ENCODE data around the gene ARHGEF17. TPM values are rescaled to one million over a fixed set of nuclear protein-coding genes. Genes with fewer than 3 reads are reported as not detected.
A peak's percentile ranks its signal among the peaks of the same experiment; 100 is the strongest.

ARHGEF17 gene
- total and polyA plus RNA-seq, 2 of the 13 experiments (the other 11 are each of a cell fraction or from before 2014, with no cell fraction given): 10.7 to 28.8 TPM

DNA sequence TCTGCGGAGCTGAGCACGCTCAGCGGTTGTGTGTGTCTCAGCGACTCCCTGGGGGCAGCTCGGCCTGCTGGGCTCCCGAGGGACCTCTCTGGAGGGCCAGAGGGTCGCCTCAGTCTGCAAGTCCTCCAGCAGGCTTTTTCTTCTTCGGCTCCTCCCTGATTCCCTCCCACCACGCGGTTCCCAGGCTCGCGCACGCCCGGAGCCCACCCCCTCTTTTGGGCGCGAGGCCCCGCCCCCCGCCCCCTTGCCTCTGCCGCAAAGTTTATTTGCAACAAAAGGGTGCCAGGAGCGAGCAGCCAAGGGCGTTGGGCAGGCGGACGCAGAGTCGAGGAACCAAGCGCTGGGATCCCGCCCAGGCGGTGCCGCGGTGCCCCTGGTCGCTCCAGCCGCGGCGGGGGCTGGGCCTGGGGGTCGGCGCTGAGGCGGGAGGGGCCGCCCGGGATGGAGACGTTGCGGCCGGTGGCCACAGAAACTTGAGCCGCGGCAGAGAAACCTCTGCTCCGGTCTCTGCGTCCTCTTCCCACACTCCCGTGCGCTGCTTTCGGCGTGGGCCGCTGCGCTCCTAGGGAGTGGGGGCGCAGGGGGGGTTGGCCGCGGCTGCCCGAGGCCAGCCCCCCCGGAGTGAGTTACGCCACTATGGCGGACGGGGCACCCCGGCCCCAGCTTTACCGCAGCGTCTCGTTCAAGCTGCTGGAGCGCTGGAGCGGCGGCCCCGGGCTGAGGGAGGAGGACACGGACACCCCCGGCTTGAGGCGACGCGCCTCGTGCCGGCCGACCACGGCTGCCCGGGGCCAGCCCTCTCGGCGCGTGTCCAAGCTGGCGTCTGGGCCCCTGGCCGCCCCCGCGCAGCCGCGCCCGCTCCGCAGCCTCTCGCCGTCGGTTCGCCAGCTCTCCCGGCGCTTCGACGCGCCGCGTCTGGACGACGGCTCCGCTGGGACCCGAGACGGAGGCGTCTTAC, at the start of gene ARHGEF17 (continued):
- TF ChIP-seq GABPA (IDR thresholded peaks at IDR 0.05; ENCODE audit: low read depth, low read length) (no peak), GABPA (CRISPR knock-in tag; IDR thresholded peaks at IDR 0.05; ENCODE audit: low read depth) (no peak), PHF20 (CRISPR knock-in tag; IDR thresholded peaks at IDR 0.05) (no peak), CREM (IDR thresholded peaks at IDR 0.05) (no peak), CREM (CRISPR knock-in tag; IDR thresholded peaks at IDR 0.05) (no peak), SOX5 (CRISPR knock-in tag; IDR thresholded peaks at IDR 0.05; ENCODE audit: borderline replicate concordance) (peak; percentile 12; the same call in 1 of the 2 replicates), REL (CRISPR knock-in tag; conservative IDR thresholded peaks at IDR 0.05) (no peak; the same call in none of the 2 replicates), KMT2A (CRISPR knock-in tag; IDR thresholded peaks at IDR 0.05) (no peak), ZNF556 (CRISPR knock-in tag; IDR thresholded peaks at IDR 0.05; ENCODE audit: borderline replicate concordance) (no peak), ZNF75D (CRISPR knock-in tag; IDR thresholded peaks at IDR 0.05; ENCODE audit: borderline replicate concordance) (no peak), ZFP41 (CRISPR knock-in tag; IDR thresholded peaks at IDR 0.05; ENCODE audit: borderline replicate concordance) (no peak), ETV5 (CRISPR knock-in tag; IDR thresholded peaks at IDR 0.05; ENCODE audit: borderline replicate concordance) (0 out of 2 replicates have a peak, but pooled peaks have one; percentile 11), KDM1A (CRISPR knock-in tag; IDR thresholded peaks at IDR 0.05) (no peak), FOSL1 (CRISPR knock-in tag; IDR thresholded peaks at IDR 0.05; ENCODE audit: borderline replicate concordance) (no peak)
- TF ChIP-seq, protein P1, sequence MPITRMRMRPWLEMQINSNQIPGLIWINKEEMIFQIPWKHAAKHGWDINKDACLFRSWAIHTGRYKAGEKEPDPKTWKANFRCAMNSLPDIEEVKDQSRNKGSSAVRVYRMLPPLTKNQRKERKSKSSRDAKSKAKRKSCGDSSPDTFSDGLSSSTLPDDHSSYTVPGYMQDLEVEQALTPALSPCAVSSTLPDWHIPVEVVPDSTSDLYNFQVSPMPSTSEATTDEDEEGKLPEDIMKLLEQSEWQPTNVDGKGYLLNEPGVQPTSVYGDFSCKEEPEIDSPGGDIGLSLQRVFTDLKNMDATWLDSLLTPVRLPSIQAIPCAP (CRISPR knock-in tag; IDR thresholded peaks at IDR 0.05; ENCODE audit: low read depth): no peak
- TF ChIP-seq, protein P2, sequence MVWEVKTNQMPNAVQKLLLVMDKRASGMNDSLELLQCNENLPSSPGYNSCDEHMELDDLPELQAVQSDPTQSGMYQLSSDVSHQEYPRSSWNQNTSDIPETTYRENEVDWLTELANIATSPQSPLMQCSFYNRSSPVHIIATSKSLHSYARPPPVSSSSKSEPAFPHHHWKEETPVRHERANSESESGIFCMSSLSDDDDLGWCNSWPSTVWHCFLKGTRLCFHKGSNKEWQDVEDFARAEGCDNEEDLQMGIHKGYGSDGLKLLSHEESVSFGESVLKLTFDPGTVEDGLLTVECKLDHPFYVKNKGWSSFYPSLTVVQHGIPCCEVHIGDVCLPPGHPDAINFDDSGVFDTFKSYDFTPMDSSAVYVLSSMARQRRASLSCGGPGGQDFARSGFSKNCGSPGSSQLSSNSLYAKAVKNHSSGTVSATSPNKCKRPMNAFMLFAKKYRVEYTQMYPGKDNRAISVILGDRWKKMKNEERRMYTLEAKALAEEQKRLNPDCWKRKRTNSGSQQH (CRISPR knock-in tag; IDR thresholded peaks at IDR 0.05; ENCODE audit: low read depth): no peak
- TF ChIP-seq, protein P3, sequence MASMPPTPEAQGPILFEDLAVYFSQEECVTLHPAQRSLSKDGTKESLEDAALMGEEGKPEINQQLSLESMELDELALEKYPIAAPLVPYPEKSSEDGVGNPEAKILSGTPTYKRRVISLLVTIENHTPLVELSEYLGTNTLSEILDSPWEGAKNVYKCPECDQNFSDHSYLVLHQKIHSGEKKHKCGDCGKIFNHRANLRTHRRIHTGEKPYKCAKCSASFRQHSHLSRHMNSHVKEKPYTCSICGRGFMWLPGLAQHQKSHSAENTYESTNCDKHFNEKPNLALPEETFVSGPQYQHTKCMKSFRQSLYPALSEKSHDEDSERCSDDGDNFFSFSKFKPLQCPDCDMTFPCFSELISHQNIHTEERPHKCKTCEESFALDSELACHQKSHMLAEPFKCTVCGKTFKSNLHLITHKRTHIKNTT (CRISPR knock-in tag; IDR thresholded peaks at IDR 0.05): no peak
- TF ChIP-seq, protein P4, sequence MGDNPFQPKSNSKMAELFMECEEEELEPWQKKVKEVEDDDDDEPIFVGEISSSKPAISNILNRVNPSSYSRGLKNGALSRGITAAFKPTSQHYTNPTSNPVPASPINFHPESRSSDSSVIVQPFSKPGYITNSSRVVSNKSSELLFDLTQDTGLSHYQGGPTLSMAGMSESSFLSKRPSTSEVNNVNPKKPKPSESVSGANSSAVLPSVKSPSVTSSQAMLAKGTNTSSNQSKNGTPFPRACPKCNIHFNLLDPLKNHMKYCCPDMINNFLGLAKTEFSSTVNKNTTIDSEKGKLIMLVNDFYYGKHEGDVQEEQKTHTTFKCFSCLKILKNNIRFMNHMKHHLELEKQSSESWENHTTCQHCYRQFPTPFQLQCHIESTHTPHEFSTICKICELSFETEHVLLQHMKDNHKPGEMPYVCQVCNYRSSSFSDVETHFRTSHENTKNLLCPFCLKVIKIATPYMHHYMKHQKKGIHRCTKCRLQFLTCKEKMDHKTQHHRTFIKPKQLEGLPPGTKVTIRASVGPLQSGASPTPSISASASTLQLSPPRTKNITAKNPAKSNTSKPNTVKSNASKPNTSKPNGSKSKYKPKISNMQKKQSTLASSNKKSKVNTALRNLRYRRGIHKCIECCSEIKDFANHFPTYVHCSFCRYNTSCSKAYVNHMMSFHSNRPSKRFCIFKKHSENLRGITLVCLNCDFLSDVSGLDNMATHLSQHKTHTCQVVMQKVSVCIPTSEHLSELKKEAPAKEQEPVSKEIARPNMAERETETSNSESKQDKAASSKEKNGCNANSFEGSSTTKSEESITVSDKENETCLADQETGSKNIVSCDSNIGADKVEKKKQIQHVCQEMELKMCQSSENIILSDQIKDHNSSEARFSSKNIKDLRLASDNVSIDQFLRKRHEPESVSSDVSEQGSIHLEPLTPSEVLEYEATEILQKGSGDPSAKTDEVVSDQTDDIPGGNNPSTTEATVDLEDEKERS (CRISPR knock-in tag; IDR thresholded peaks at IDR 0.05): no peak
- TF ChIP-seq, protein P5, sequence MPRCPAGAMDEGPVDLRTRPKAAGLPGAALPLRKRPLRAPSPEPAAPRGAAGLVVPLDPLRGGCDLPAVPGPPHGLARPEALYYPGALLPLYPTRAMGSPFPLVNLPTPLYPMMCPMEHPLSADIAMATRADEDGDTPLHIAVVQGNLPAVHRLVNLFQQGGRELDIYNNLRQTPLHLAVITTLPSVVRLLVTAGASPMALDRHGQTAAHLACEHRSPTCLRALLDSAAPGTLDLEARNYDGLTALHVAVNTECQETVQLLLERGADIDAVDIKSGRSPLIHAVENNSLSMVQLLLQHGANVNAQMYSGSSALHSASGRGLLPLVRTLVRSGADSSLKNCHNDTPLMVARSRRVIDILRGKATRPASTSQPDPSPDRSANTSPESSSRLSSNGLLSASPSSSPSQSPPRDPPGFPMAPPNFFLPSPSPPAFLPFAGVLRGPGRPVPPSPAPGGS (CRISPR knock-in tag; IDR thresholded peaks at IDR 0.05): no peak
- TF ChIP-seq, protein P6, sequence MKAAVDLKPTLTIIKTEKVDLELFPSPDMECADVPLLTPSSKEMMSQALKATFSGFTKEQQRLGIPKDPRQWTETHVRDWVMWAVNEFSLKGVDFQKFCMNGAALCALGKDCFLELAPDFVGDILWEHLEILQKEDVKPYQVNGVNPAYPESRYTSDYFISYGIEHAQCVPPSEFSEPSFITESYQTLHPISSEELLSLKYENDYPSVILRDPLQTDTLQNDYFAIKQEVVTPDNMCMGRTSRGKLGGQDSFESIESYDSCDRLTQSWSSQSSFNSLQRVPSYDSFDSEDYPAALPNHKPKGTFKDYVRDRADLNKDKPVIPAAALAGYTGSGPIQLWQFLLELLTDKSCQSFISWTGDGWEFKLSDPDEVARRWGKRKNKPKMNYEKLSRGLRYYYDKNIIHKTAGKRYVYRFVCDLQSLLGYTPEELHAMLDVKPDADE (CRISPR knock-in tag; IDR thresholded peaks at IDR 0.05): no peak

All from HepG2 (cell line).